Stimulated activated naive CD8-positive, alpha-beta T cell treated with anti-CD3 and anti-CD28 coated beads, Interleukin-15, Interleukin-2, amounts not matched to agents 100 U/mL and 50 U/mL, for 24 hours (primary cell): ENCODE results near the gene PI16.
A peak's percentile ranks its signal among the peaks of the same experiment; 100 is the strongest.

Experiments
- ATAC-seq: fragments of 150-1000 bp; cut with Tn5 transposase; one replicate; pipeline ENCODE4 v1.10.0; 2021
- DNase-seq: peaks from one replicate; pipeline ENCODE4 v3.0.0; 2021

PI16 gene

GRCh38 chr6:36954262-36954931 lies at the start of gene PI16:
PI16 (plus strand) TSS chr6:36954738; CDS start chr6:36954761, 23 bp downstream.
- ATAC-seq (peak; percentile 45), DNase-seq (no peak)

GRCh38 chr6:36904851-36905393 lies 49.6 kb upstream of the PI16 start:
- no peak for ATAC-seq
- DNase-seq: no peak

DNA sequence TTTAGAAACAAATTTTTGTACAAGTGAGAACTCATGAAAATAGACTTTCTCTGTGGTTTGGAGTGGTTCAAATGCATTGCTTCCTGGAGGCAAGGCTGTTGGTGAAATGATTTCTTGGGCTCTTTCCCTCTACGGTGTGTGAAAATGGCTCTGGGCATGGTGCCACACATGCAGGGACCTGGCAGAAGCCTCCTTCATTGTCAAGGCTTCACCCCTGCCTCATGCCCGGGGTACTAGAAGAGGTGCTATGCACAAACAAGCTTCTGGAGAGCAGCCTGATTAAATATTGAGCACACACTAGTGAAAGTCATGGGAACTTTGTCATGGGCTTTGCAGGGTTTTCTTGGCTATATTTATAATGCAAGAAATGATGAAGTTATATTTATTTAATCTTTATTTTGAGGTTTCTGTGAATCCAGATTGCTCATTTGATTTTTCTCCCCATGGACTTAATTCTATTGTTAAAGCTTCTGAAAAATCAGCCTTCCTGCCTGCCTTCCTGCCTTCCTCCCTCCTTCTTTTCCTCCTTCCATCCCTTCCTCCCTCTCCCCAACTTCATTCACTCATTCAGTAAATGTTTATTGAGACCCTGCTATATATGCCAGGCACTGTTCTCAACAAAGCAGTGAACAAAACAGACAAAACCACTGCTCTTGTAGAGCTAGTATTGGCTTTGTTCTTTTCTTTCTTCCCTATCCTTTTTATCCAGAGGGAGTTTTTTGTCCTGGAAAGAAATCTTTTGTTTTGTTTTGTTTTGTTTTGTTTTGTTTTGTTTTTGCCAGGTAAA lies 47.8 kb upstream of the PI16 start:
- ATAC-seq (no peak), DNase-seq (no peak)

- DNase-seq (no peak), ATAC-seq (no peak)
These were observed 46.8 kb upstream of the PI16 start for GRCh38 chr6:36907781-36908180.

DNA sequence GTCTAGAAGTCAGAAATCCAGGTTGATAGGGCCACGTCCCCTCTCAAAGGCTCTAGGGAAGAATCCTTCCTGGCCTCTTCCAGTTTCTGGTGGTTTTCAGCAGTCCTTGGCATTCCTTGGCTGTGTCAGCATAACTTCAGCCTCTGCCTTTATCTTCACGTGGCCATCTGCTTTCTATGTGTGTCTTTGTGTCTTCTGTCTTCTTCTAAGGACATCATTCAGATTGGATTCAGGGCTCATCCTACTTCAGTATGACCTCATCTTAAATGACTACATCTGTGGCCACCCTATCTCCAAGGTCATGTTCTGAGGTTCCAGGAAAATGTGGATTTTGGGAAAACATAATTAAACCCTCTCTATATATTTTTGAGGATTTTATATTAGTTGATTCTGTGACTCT lies 45.8 kb upstream of the PI16 start:
- ATAC-seq: no peak
- DNase-seq: no peak

- DNase-seq: peak; percentile 37
- peak; percentile 44 for ATAC-seq
These were observed 42.5 kb upstream of the PI16 start for GRCh38 chr6:36912030-36912454.

DNA sequence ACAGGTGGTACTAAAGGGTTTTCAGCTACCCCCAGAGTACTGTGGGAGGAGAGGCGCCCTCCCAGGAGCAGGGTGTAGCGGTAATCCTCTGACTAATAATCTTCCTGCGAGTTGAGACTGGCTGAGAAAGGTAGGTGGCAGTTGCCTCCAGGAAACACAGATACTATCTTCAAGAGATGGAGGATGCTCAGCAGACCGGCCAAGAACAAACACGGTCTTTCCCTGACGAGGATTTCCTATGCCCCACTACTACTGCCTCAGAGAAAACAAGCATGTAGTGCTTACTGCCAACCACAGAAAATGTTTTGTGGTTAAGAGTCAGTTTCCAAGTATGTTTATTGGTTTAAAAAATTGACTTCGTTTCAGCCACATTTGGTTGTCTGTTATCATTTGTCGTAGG lies 42.0 kb upstream of the PI16 start:
- DNase-seq (peak; percentile 61), ATAC-seq (peak; percentile 95)

- DNase-seq (no peak), ATAC-seq (no peak)
These were observed 41.5 kb upstream of the PI16 start for GRCh38 chr6:36913082-36913481.

GRCh38 chr6:36914227-36914794 lies 40.2 kb upstream of the PI16 start:
- DNase-seq: peak; percentile 14
- no peak for ATAC-seq

DNA sequence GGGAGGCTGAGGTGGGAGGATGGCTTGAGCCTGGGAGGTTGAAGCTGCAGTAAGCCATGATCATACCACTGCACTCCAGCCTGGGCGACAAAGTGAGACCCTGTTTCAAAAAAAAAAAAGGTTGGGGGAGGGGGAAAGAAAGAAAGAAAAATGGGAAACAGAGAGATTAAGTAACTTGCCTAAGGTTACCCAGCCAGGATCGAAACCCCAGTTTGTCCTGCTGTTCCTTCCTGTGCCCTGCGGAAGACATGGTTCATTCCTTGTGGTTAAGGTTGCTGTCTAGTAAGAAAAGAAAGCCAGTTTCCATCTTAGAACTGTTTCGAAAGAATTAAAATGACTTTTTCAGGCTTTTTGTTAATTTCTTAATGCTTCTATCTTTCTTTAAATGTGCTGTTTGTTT lies 38.9 kb upstream of the PI16 start:
- ATAC-seq (no peak), DNase-seq (no peak)

- DNase-seq (no peak), ATAC-seq (no peak)
These were observed 38.4 kb upstream of the PI16 start for GRCh38 chr6:36916126-36916525.

- no peak for ATAC-seq
- DNase-seq: no peak
These were observed 36.9 kb upstream of the PI16 start for GRCh38 chr6:36917541-36918193.

- DNase-seq (no peak), ATAC-seq (no peak)
These were observed 34.5 kb upstream of the PI16 start for GRCh38 chr6:36920049-36920448.

- DNase-seq (no peak), ATAC-seq (no peak)
These were observed 34.0 kb upstream of the PI16 start for GRCh38 chr6:36920546-36920945.

GRCh38 chr6:36924131-36924530 lies 30.4 kb upstream of the PI16 start:
- DNase-seq (no peak), ATAC-seq (no peak)

GRCh38 chr6:36924778-36925374 lies 29.7 kb upstream of the PI16 start:
- ATAC-seq (no peak), DNase-seq (no peak)

- peak; percentile 71 for ATAC-seq
- DNase-seq: no peak
These were observed 28.7 kb upstream of the PI16 start for GRCh38 chr6:36925809-36926208.

DNA sequence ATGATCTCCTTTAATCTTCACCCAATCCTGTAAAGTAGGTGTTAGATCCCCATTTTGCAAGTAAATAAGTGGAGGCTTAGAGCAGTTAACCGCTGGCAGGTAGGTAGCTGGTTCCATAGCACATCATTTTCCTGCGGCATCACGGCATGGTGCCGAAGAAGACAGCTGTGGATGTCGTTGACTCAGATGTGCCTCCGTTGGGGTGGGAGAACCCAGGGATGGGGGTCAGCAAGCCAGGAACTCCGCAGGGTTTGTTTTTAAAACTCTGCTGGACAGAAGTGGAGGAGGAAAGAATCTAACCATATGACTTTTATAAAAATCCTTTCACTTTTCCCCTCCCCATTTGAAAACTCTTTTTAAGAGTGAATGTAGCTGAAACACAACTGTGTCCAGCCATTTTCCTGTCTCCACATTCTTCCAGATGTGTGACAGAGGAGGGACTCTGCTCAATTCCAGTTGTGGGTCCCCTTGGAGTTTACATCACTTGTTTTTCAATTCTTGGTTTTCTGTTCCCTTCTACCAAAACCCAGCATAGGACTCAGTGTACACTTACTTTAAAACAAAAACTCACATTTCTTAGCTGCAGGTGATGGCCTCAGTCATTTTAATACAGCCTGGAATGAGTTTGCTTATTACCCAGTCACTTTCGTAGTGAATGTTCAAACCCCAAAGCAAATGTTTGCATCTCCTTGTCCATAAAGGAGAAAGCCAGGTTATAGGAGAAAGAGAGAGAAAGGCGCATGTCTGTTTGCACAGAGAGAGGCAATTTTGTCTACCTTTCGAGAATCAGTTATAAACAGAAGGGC lies 27.6 kb upstream of the PI16 start:
- no peak for ATAC-seq

DNA sequence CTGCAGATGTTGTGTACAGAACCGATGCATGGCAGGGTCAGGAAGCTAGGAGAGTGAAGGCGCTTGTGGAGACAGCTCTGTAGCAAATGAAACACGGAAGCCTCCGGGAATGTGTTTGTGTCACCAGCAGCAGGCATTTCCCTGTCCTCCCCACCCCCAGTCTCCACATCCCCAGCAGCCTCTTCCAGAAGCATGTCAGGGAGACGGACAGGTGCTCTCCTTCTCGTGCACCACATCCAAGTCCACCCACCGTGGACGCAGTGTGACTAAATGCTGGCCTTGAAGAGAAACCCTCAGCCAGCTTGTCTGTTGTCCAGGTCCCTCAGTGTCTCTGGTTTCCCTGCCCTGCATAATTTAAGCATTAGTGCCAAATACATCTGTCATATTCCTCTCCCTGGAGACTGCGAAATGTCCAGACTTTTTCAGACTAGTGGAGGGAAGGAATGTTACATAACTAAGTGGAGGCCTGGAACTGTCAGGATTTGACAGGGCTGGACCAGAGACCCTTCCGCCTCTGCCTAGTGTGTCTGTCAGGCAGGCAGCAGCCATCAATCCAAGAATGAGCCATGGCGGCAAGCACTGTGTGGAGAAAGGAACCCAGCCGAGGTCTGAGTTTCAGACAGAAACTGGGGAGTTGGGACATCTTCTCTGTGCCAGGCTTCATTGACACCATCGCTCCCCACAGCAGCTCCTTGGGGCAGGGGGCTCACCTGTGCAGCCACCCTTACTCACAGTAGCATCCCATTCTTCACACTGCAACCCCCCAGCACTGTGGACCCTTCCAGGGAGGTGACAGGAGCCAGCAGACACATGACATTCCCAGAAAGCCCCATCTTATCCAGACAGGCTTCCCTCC lies 26.6 kb upstream of the PI16 start:
- ATAC-seq (no peak), DNase-seq (no peak)

More for the DNA sequence above, 27.6 kb upstream of the PI16 start:
- no peak for DNase-seq

GRCh38 chr6:36928547-36928918 lies 26.0 kb upstream of the PI16 start:
- ATAC-seq (no peak), DNase-seq (no peak)
